CD14-positive monocyte (primary cell): ENCODE data around the gene SLFN5. TPM values are rescaled to one million over a fixed set of nuclear protein-coding genes. Genes with fewer than 3 reads are reported as not detected.

Source experiments
- DNase-seq, 3 donors: peaks; one replicate each; pipeline ENCODE4 v3.0.0-alpha.2; 2011 to 2022
- H2AFZ ChIP-seq: 2 replicates; pipeline ENCODE4 v1.6.0; 2012; ENCODE audit warnings: mild to moderate bottlenecking, low read depth, low read length, inconsistent platforms; ENCODE audit not compliant: insufficient read depth, poor library complexity, severe bottlenecking
- H3K27ac ChIP-seq, 2 donors: 1 replicate in 1 of 2; 2 replicates in 1 of 2; pipeline ENCODE4 v1.5.1; 2012 to 2013; ENCODE audit warnings: low read length in 2 of 2, control low read depth in 1 of 2, inconsistent platforms in 1 of 2, low read depth in 1 of 2, mild to moderate bottlenecking in 1 of 2
- H3K27me3 ChIP-seq, 2 donors: one replicate each; pipeline versions ENCODE4 v1.6.0 to v1.6.1; 2011 to 2013; ENCODE audit warnings: low read length in 2 of 2; ENCODE audit not compliant: control insufficient read depth in 2 of 2, insufficient read depth in 2 of 2
- H3K36me3 ChIP-seq, 2 donors: replicated peaks in 1 of 2; 1 replicate in 1 of 2; 2 replicates in 1 of 2; pipeline versions ENCODE4 v1.5.1 to v1.6.1; 2012 to 2013; ENCODE audit warnings: low read length in 2 of 2, control low read depth in 1 of 2, inconsistent platforms in 1 of 2, mild to moderate bottlenecking in 1 of 2; ENCODE audit not compliant: insufficient read depth in 2 of 2, control insufficient read depth in 1 of 2
- H3K4me1 ChIP-seq, 2 donors: 1 replicate in 1 of 2; 2 replicates in 1 of 2; pipeline versions ENCODE4 v1.5.1 to v1.6.1; 2012 to 2013; ENCODE audit warnings: low read length in 2 of 2, control low read depth in 1 of 2, inconsistent platforms in 1 of 2, mild to moderate bottlenecking in 1 of 2, moderate library complexity in 1 of 2; ENCODE audit not compliant: insufficient read depth in 2 of 2, control insufficient read depth in 1 of 2
- H3K4me2 ChIP-seq: replicated peaks from 2 replicates; pipeline ENCODE3; 2012; ENCODE audit warnings: low read length, moderate library complexity, mild to moderate bottlenecking; ENCODE audit not compliant: poor library complexity, severe bottlenecking; ENCODE audit errors: extremely low read depth
- H3K4me3 ChIP-seq, 3 experiments: fragments of 200-600 bp in 1 of 3; sonication (generic) in 1 of 3; replicated peaks in 1 of 3; 1 replicate in 2 of 3; 2 replicates in 1 of 3; pipeline ENCODE4 v1.5.1; 2011 to 2013; ENCODE audit warnings: low read length in 3 of 3, mild to moderate bottlenecking in 3 of 3, control low read depth in 2 of 3, low read depth in 2 of 3, inconsistent platforms in 1 of 3, moderate library complexity in 1 of 3
- H3K79me2 ChIP-seq: 2 replicates; pipeline ENCODE4 v1.6.0; 2012; ENCODE audit warnings: mild to moderate bottlenecking, control low read depth, inconsistent platforms, low read length, moderate library complexity; ENCODE audit not compliant: insufficient read depth
- H3K9ac ChIP-seq: 2 replicates; pipeline ENCODE4 v1.6.0; 2017; ENCODE audit warnings: low read length, mild to moderate bottlenecking; ENCODE audit not compliant: insufficient read depth, poor library complexity, severe bottlenecking
- H3K9me3 ChIP-seq, 2 donors: replicated peaks in 1 of 2; 1 replicate in 1 of 2; 2 replicates in 1 of 2; pipeline versions ENCODE4 v1.5.1 to v1.6.1; 2012 to 2013; ENCODE audit warnings: low read length in 2 of 2, control low read depth in 1 of 2; ENCODE audit not compliant: control insufficient read depth in 1 of 2, insufficient read depth in 1 of 2
- H4K20me1 ChIP-seq: 2 replicates; pipeline ENCODE4 v1.6.0; 2012; ENCODE audit warnings: mild to moderate bottlenecking, low read length, control low read depth, moderate library complexity; ENCODE audit not compliant: insufficient read depth
- H3K27ac Mint-ChIP-seq, 7 donors: one replicate each; pipeline ENCODE4 v1.8.0; 2020; ENCODE audit warnings: mild to moderate bottlenecking in 7 of 7, mixed read lengths in 7 of 7, moderate library complexity in 6 of 7, inconsistent platforms in 2 of 7
- H3K27me3 Mint-ChIP-seq, 3 donors: one replicate each; pipeline ENCODE4 v1.8.0; 2021 to 2022; ENCODE audit warnings: low read depth in 3 of 3, mild to moderate bottlenecking in 3 of 3, mixed read lengths in 3 of 3, moderate library complexity in 3 of 3, inconsistent platforms in 1 of 3
- H3K36me3 Mint-ChIP-seq, 2 donors: one replicate each; pipeline ENCODE4 v1.8.0; 2020; ENCODE audit warnings: mixed read lengths in 2 of 2, inconsistent platforms in 1 of 2, mild to moderate bottlenecking in 1 of 2
- H3K4me1 Mint-ChIP-seq: one replicate; pipeline ENCODE4 v1.8.0; 2020; ENCODE audit warnings: mild to moderate bottlenecking, mixed read lengths
- H3K4me3 Mint-ChIP-seq, 2 donors: one replicate each; pipeline ENCODE4 v1.8.0; 2020; ENCODE audit warnings: mild to moderate bottlenecking in 2 of 2, mixed read lengths in 2 of 2, moderate library complexity in 1 of 2
- H3K9me3 Mint-ChIP-seq, 7 donors: one replicate each; pipeline ENCODE4 v1.8.0; 2020 to 2022; ENCODE audit warnings: mixed read lengths in 7 of 7, mild to moderate bottlenecking in 6 of 7, moderate library complexity in 6 of 7, inconsistent platforms in 2 of 7
- CTCF ChIP-seq: fragments of 200-600 bp; IDR thresholded peaks from one replicate; pipeline ENCODE4 v1.8.0; 2022; ENCODE audit warnings: antibody characterized with exemption, mild to moderate bottlenecking
- WGBS: methylation state at CpG from one replicate; pipeline ENCODE4 v1.1.5; 2013; ENCODE audit warnings: missing lambda C conversion rate; ENCODE audit not compliant: insufficient coverage; 5-methylcytosine and 5-hydroxymethylcytosine counted together
- intact Hi-C, 2 donors: fragments of 100-400 bp; cut with micrococcal nuclease; formaldehyde crosslinking; loops; one replicate each; pipeline versions ENCODE4 v1.15.0 to v1.15.1; 2023
- polyA plus RNA-seq, 3 donors: library from polyadenylated mRNA; depleted of rRNA in 1 of 3; unstranded in 2 of 3; stranded (reverse) in 1 of 3; fragments of 300-500 nt in 2 of 3; fragments of >200 nt in 1 of 3; fragmentation: Illumina TruSeq in 2 of 3; gene quantifications; 1 replicate in 2 of 3; 2 replicates in 1 of 3; pipeline ENCODE4 v1.2.3, GENCODE V29; 2012 to 2021

Gene SLFN5
- polyA plus RNA-seq, 3 donors: 2.9 to 8.8 (median 5.3) TPM

- peak in 2 of 3 donors; percentile 3 to 5 for DNase-seq
- no peak for TF ChIP-seq CTCF
- H3K27ac ChIP-seq: peak overlapping the region in 1 of 2 donors; percentile 86
- H3K4me1 ChIP-seq: peaks cover 18 to 26% of the 10 kb centered on the region in 2 donors
- 37% methylated on average over 12 of the region's 19 CpGs for WGBS
- intact Hi-C loops: loop anchor here (2.0 to 10.0 kb wide), 3 partner anchors 131 to 223 kb away; partner anchors contain the start of genes SLFN12L (in 1 of the 2) and SLFN13 (in 1 of the 2)
- peak overlapping the region; percentile 93 to 95 for H3K4me3 Mint-ChIP-seq
- H2AFZ ChIP-seq: peak overlapping the region; percentile 99
- H3K9ac ChIP-seq: peak overlapping the region; percentile 72
- H3K27ac Mint-ChIP-seq: peak overlapping the region; percentile 43 to 92 (median 83)
- no peaks in the 10 kb centered on the region for H3K27me3 ChIP-seq
- H3K9me3 Mint-ChIP-seq: peaks cover 6 to 12% (median 11%) of the 10 kb centered on the region in 7 donors
- peak overlapping the region; percentile 48 to 85 (median 56) for H3K4me3 ChIP-seq
- peaks cover 2 to 4% (median 2%) of the 10 kb centered on the region in 3 donors for H3K27me3 Mint-ChIP-seq
- H3K36me3 Mint-ChIP-seq: peaks cover 0 to 2% of the 10 kb centered on the region in 2 donors
- no peaks in the 10 kb centered on the region for H3K79me2 ChIP-seq
- no peaks in the 10 kb centered on the region for H4K20me1 ChIP-seq
- H3K36me3 ChIP-seq: no peaks in the 10 kb centered on the region
- peaks cover 27% of the 10 kb centered on the region for H3K4me1 Mint-ChIP-seq
- peak overlapping the region; percentile 97 for H3K4me2 ChIP-seq
- H3K9me3 ChIP-seq: peaks cover 0 to 5% of the 10 kb centered on the region in 2 donors
Measured at GRCh38 chr17:35313875-35314409, 71.1 kb downstream of the SLFN5 start.

GRCh38 chr17:35314415-35315216 is 71.7 kb downstream of the SLFN5 start:
- peak overlapping the region; percentile 99 for H2AFZ ChIP-seq
- 97% methylated on average over 5 of the region's 9 CpGs for WGBS

More at GRCh38 chr17:35314415-35315216, 71.7 kb downstream of the SLFN5 start:
- H3K9me3 ChIP-seq: no peaks in the 10 kb centered on the region
- no peak overlapping the region for H3K9ac ChIP-seq
- peak overlapping the region in 1 of 2 donors; percentile 95 for H3K4me3 Mint-ChIP-seq
- peaks cover 2 to 6% (median 2%) of the 10 kb centered on the region in 3 donors for H3K27me3 Mint-ChIP-seq
- intact Hi-C loops: loop anchor here (5.0 to 10.0 kb wide), 2 partner anchors 130 to 223 kb away; partner anchors contain the start of genes SLFN12L (in 1 of the 2) and SLFN13 (in 1 of the 2)
- peaks cover 2 to 5% (median 4%) of the 10 kb centered on the region in 7 donors for H3K9me3 Mint-ChIP-seq
- H3K36me3 Mint-ChIP-seq: peaks cover 0 to 2% of the 10 kb centered on the region in 2 donors
- no peaks in the 10 kb centered on the region for H4K20me1 ChIP-seq
- peaks cover 18 to 26% of the 10 kb centered on the region in 2 donors for H3K4me1 ChIP-seq
- peak overlapping the region in 1 of 2 donors; percentile 86 for H3K27ac ChIP-seq
- DNase-seq: no peak
- peak overlapping the region in 1 of 3 experiments; percentile 85 for H3K4me3 ChIP-seq
- H3K4me1 Mint-ChIP-seq: peaks cover 27% of the 10 kb centered on the region
- H3K27ac Mint-ChIP-seq: peak overlapping the region in 2 of 7 donors; percentile 74 to 92
- peak overlapping the region; percentile 97 for H3K4me2 ChIP-seq
- no peaks in the 10 kb centered on the region for H3K27me3 ChIP-seq
- H3K36me3 ChIP-seq: no peaks in the 10 kb centered on the region
- H3K79me2 ChIP-seq: no peaks in the 10 kb centered on the region
- TF ChIP-seq CTCF: no peak
